GM21529 (cell line): ENCODE results near the gene SETDB2.

Source experiments
- ATAC-seq: cut with Tn5 transposase; IDR thresholded peaks from one replicate; pipeline ENCODE4 v1.9.1; 2021; ENCODE audit not compliant: unreplicated experiment

The SETDB2 gene

DNA sequence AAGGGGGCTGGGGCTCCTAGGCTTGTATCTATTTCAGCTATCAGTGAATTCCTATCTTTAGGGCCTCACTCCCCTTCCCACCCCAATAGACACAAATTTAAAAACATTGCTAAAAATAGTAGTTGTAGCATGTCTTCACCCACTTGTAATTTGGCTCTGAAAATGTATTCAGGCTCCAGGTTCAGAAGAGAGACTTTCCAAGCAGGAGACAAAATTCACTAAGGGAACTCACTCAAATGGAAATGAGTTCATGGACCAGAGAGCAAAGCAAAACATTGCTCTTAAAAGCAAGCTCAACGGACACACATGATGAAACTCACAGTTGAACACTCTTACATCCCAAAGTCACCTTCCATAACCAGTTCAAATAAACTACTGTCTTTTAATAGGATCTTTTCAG is 88.5 kb downstream of the SETDB2 start:
- no peak for ATAC-seq

DNA sequence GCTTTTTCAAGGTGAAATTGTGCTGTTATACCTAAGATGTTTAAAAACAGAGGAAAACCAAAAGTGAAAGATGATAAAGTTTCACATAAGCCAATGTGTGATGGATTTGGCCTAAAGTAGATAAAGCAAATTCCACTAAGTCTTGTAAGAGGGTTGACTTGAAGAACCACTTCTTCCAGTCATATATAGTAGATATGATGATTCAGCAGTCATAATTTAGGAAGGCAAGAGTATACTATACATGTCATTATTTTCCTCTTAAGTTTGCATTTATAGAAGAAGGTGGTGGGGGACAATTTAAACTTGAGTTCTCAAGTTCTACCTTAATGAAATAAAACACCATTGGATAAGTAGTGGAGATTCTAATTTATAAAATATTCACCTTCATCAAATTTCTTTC is 88.9 kb downstream of the SETDB2 start:
- ATAC-seq, result no peak

DNA sequence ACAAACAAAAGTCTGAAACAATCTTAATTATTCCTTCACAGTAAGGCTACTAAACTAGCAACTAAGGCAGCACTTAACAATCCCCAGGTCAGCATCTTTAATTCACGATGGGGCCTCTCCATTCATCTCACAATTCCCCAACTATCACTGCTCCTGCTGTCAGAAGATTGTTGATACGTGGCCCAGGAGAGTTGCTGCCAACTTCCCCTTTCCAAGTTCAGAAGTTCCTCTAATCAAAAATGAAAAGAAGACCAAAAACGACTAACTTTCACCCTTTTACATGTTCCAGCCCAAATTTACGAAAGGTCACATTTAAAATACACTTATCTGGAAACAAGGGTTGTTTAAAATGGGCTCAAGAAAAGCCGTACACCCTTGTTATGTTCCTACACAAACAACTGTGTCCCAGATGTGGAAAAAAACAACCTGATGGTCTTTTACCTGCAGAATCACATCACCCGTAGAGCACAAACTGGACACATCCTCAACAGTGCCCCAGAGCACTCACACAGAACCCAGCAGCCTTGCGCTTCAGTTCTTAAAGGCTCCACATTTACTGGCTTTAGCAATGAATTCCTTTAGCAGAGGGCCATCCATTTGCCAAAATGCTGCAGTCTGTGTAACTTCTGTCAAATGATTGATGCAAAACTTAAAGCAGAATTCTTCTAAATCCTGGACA is 89.7 kb downstream of the SETDB2 start:
- no peak for ATAC-seq

DNA sequence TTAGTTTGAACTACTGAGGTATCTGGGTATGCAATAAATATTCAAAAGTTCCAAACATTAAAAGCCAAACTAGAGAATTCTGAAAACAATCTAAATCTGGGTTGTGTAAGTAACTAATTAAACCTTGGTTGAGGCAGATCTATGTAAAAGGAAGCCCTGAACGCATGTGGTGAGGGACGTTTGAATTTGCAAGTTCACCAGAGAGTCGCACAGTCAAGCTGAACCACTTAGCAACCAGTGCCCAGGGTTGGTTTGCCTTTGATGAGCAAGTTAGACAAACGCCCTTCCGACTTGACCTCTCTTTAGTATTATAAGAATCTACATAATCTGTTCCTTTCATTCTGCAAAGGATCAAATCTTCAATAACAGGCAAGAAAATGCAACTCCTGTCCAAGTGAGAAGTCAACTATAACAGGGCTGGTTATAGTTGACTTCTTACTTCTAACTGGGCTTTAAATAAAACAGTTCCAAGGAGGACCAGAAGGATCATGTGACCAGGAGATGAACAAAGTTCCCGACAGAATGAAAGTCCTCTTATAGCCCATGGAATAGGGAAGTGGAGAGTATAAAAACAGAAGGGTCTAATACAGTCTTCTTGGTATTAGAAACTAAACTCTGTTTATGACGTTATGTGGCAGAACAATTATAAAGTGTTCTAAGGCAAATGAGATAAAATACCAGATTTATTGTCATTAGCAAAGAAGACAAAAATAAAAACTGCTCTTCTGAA is 92.2 kb downstream of the SETDB2 start:
- ATAC-seq, result no peak

DNA sequence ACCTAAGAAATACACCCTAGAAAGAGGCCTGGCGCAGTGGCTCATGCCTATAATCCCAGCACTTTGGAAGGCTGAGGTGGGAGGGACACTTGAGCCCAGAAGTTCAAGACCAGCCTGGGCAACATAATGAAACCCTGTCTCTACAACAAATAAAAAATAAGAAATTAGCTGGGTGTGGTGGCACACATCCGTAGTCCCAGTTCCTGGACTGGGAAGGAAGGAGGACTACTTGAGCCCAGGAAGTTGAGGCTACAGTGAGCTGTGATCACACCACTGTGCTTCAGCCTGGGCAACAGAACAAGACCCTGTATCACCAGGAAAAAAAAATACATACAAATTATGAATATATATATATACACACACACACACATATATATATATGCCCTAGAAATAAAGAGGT is 94.3 kb downstream of the SETDB2 start:
- ATAC-seq, result no peak

DNA sequence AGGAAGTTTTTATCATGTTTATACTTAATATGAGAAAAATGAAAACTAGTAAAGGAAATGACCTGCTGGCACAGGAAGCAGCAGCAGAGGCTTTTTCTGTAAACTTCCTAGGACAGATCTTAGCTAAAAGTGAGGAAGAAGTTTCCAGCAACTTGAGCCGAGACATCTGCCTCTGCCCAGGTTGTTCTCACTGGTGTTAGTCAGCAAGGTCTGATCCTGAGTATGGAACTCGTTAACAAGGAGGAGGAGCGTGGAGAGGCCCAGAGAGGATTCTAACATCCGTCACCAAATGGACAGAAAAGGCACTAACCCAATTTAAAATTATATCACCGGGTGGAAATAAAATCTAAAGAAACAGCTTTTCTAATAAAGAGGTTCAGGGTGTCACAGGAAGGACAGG is 95.2 kb downstream of the SETDB2 start:
- no peak for ATAC-seq

DNA sequence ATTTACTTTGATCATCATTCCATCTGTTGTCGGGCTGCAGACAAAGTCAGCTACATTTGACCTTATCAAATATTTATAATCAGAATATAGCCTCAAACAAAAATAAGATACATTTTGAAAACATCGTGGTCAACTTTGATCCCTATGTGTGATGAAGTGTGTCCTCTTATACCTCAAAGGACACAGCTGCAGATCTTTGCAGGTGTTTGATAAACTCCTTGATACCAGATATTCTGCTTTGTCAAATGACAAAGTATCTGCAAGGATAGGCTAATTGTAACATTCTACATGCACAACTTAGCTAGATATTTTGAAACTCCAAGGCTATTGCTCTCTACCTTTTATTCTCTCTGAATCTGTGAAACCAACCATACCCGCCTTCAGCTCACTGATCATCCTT is 95.7 kb downstream of the SETDB2 start:
- ATAC-seq, result no peak

DNA sequence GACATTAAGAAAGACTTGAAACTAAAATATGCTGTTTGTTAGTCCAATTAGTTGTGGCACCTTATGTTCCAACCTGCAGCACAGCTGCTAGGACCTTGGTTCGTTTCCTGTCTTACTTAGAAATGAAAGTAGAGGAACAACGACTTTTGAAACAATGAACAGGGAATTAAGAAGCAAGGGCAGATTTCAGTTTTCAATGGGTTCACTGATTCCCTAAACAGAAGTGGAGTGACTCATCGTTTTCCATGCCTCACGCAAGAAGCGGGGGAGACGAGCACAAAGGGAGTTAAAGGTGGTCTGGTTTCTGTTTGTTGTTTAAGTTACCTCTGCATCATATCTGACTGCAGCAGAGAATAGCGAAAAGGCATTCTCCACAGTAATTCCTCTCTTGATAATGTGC is 96.5 kb downstream of the SETDB2 start:
- ATAC-seq, result no peak

DNA sequence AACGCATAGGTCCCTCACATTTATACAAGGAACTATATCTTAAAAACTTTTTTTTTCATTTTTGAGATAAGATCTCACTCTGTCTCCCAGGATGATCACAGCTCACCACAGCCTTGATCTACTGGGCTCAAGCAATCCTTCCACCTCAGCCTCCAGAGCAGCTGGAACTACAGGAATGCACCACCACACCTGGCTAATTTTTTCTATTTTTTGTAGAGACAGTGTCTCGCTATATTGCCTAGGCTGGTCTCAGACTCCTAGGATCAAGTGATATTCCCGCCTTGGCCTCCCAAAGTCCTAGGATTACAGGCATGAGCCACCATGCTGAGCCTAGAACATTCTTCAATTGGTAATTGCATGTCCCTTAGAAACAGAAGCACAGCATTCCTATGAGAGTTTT is 99.6 kb downstream of the SETDB2 start:
- ATAC-seq, result no peak
